ENCODE data around the gene INS. TPM values are rescaled to one million over a fixed set of nuclear protein-coding genes. Genes with fewer than 3 reads are reported as not detected.

The INS gene
- total and polyA plus RNA-seq, 2 of the 13 experiments (the other 11 are each of a cell fraction or from before 2014, with no cell fraction given): not detected

GRCh38 chr11:2151500-2152257, 9.3 kb downstream of the INS start (continued):
- no peak for TF ChIP-seq PREB (CRISPR knock-in tag; IDR thresholded peaks at IDR 0.05)
- no peak for TF ChIP-seq ZNF33B (CRISPR knock-in tag; IDR thresholded peaks at IDR 0.05)
- TF ChIP-seq ZBTB10 (CRISPR knock-in tag; IDR thresholded peaks at IDR 0.05; ENCODE audit: borderline replicate concordance): no peak; the same call in 1 of the 2 replicates
- peak; percentile 63 for TF ChIP-seq PATZ1 (CRISPR knock-in tag; IDR thresholded peaks at IDR 0.05)
- no peak for TF ChIP-seq ZNF530 (CRISPR knock-in tag; IDR thresholded peaks at IDR 0.05; ENCODE audit: low read depth)
- no peak for TF ChIP-seq SP4 (CRISPR knock-in tag; IDR thresholded peaks at IDR 0.05)
- TF ChIP-seq NFKB2 (CRISPR knock-in tag; IDR thresholded peaks at IDR 0.05; ENCODE audit: borderline replicate concordance): no peak; the same call in 1 of the 2 replicates
- TF ChIP-seq ZNF367 (CRISPR knock-in tag; IDR thresholded peaks at IDR 0.05; ENCODE audit: borderline replicate concordance): no peak
- no peak for TF ChIP-seq ZNF652 (CRISPR knock-in tag; IDR thresholded peaks at IDR 0.05; ENCODE audit: borderline replicate concordance, low read depth)
- TF ChIP-seq ZNF441 (CRISPR knock-in tag; IDR thresholded peaks at IDR 0.05; ENCODE audit: borderline replicate concordance): no peak
- no peak for TF ChIP-seq ZNF83 (CRISPR knock-in tag; IDR thresholded peaks at IDR 0.05; ENCODE audit: borderline replicate concordance)
- TF ChIP-seq HMG20A (CRISPR knock-in tag; IDR thresholded peaks at IDR 0.05; ENCODE audit: borderline replicate concordance): no peak; the same call in 1 of the 2 replicates
- no peak for TF ChIP-seq ZNF816 (CRISPR knock-in tag; IDR thresholded peaks at IDR 0.05; ENCODE audit: borderline replicate concordance)
- TF ChIP-seq THAP7 (CRISPR knock-in tag; IDR thresholded peaks at IDR 0.05): no peak
- no peak for TF ChIP-seq MTA3 (CRISPR knock-in tag; IDR thresholded peaks at IDR 0.05)
- TF ChIP-seq MLLT10 (CRISPR knock-in tag; IDR thresholded peaks at IDR 0.05): no peak
- TF ChIP-seq FOXJ3 (CRISPR knock-in tag; IDR thresholded peaks at IDR 0.05; ENCODE audit: borderline replicate concordance): no peak
- no peak for TF ChIP-seq JUNB (CRISPR knock-in tag; IDR thresholded peaks at IDR 0.05; ENCODE audit: borderline replicate concordance)
- TF ChIP-seq HOXA3 (CRISPR knock-in tag; IDR thresholded peaks at IDR 0.05): 0 out of 2 replicates have a peak, but pooled peaks have one; percentile 14
- TF ChIP-seq ZNF292 (CRISPR knock-in tag; IDR thresholded peaks at IDR 0.05; ENCODE audit: borderline replicate concordance, low read depth): no peak

All from HepG2 (cell line).